HTERT RPE-1 (cell line): Measurements from ENCODE around the gene APOBEC3B.
"Not testable (repeated sequence)": the region's sequence is repeated elsewhere in the genome, so short reads cannot be mapped to it uniquely, and the experiment has no call there.

ENCODE experiments used
- in situ Hi-C: fragments of 300-500 bp; cut with MboI; formaldehyde crosslinking; loops from 4 replicates; pipeline ENCODE4 v1.14.3; 2020; ENCODE audit warnings: low sequenced_read_pairs

APOBEC3B gene

GRCh38 chr22:38987171-38987895 lies 5.2 kb downstream of the APOBEC3B start:
- in situ Hi-C loops: no loop called here

- in situ Hi-C loops: no loop called here
These were observed 7.3 kb downstream of the APOBEC3B start for GRCh38 chr22:38989466-38989865.

- in situ Hi-C loops: not testable (repeated sequence)
These were observed 10.8 kb downstream of the APOBEC3B start for GRCh38 chr22:38992871-38993371.

GRCh38 chr22:38996105-38996504 lies 14.0 kb downstream of the APOBEC3B start:
- in situ Hi-C loops: no loop called here

- in situ Hi-C loops: no loop called here
These were observed 15.4 kb downstream of the APOBEC3B start for GRCh38 chr22:38997518-38997917.

GRCh38 chr22:39003165-39003638 lies 21.1 kb downstream of the APOBEC3B start:
- in situ Hi-C loops: no loop called here

- in situ Hi-C loops: no loop called here
These were observed 25.0 kb downstream of the APOBEC3B start for GRCh38 chr22:39007177-39007576.

GRCh38 chr22:39008271-39008850 lies 26.2 kb downstream of the APOBEC3B start:
- in situ Hi-C loops: not testable (repeated sequence)

- in situ Hi-C loops: no loop called here
These were observed 28.8 kb downstream of the APOBEC3B start for GRCh38 chr22:39010946-39011345.

GRCh38 chr22:39012533-39013511 lies 30.7 kb downstream of the APOBEC3B start:
- in situ Hi-C loops: no loop called here

GRCh38 chr22:39013561-39013941 lies 31.4 kb downstream of the APOBEC3B start:
- in situ Hi-C loops: not testable (repeated sequence)

GRCh38 chr22:39013942-39014722 lies 32.0 kb downstream of the APOBEC3B start, which contains the start of gene APOBEC3C:
APOBEC3C (plus strand) TSS chr22:39014257; CDS start chr22:39014363, 106 bp downstream.
- in situ Hi-C loops: no loop called here

- in situ Hi-C loops: not testable (repeated sequence)
These were observed 32.6 kb downstream of the APOBEC3B start for GRCh38 chr22:39014723-39015121.

- in situ Hi-C loops: no loop called here
These were observed 34.4 kb downstream of the APOBEC3B start for GRCh38 chr22:39016592-39016991.

GRCh38 chr22:39017596-39018365 lies 35.6 kb downstream of the APOBEC3B start:
- in situ Hi-C loops: no loop called here

- in situ Hi-C loops: not testable (repeated sequence)
These were observed 38.0 kb downstream of the APOBEC3B start for GRCh38 chr22:39020021-39020651.

- in situ Hi-C loops: no loop called here
These were observed 39.6 kb downstream of the APOBEC3B start for GRCh38 chr22:39021552-39022250.

GRCh38 chr22:39024519-39025308 lies 42.6 kb downstream of the APOBEC3B start:
- in situ Hi-C loops: no loop called here
